ENCODE data around the gene TRAPPC13. TPM values are rescaled to one million over a fixed set of nuclear protein-coding genes. Genes with fewer than 3 reads are reported as not detected.

The TRAPPC13 gene
- total RNA-seq, 1 donor from 2014 or later: 16.3 TPM

DNA sequence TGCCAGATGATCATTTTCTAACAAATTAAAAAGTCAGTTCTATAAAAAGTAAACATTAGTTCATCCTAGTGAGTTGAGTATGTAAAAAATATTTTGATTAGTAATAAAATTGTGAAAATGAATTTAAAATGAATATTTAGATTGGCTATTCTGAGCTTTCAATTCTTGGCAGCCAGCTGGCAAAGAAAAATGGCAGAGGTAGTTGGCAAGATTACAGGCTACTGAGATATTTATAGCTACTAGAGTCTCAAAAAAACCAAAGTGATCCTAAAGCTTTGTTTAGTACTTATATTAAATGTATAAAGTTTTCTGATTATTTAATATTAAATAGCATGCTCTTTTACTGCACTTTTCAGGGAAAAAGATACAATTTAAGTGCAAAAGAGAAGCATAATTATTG lies 72.1 kb downstream of the TRAPPC13 start:
- TF ChIP-seq CTCF (IDR thresholded peaks at IDR 0.05; ENCODE audit: insufficient read depth, low read depth, low read length) (no peak), EZH2 (IDR thresholded peaks at IDR 0.05; ENCODE audit: insufficient read depth, low read length) (no peak)
- Histone ChIP-seq H3K9ac (ENCODE audit: low read length) (no peak overlapping the region), H3K9me3 (ENCODE audit: insufficient read depth, low read depth, low read length) (no peaks in the 10 kb centered on the region), H2AFZ (ENCODE audit: low read depth, low read length) (no peak overlapping the region), H3K36me3 (ENCODE audit: insufficient read depth, low read length) (peaks cover 2% of the 10 kb centered on the region), H3K27ac (ENCODE audit: low read depth, low read length) (no peak overlapping the region), H4K20me1 (ENCODE audit: insufficient read depth, low read length) (peaks cover 2% of the 10 kb centered on the region), H3K79me2 (ENCODE audit: insufficient read depth, low read length) (no peaks in the 10 kb centered on the region), H3K4me3 (ENCODE audit: insufficient read depth, low read depth, low read length) (no peak overlapping the region), H3K4me1 (ENCODE audit: insufficient read depth, low read length) (no peaks in the 10 kb centered on the region), H3K4me2 (ENCODE audit: low read length) (no peak overlapping the region), H3K27me3 (ENCODE audit: insufficient read depth, low read length) (no peaks in the 10 kb centered on the region)
- Mint-ChIP-seq H3K27ac (ENCODE audit: unreplicated experiment) (no peak overlapping the region), H3K4me3 (ENCODE audit: unreplicated experiment) (no peak overlapping the region), H3K27me3 (ENCODE audit: low read depth, unreplicated experiment) (no peaks in the 10 kb centered on the region), H3K4me1 (ENCODE audit: low read depth, unreplicated experiment) (no peaks in the 10 kb centered on the region), H3K36me3 (ENCODE audit: low read depth, unreplicated experiment) (peaks cover 6% of the 10 kb centered on the region), H3K9me3 (ENCODE audit: unreplicated experiment) (no peaks in the 10 kb centered on the region)
- FAIRE-seq: no peak
- no peak for DNase-seq (ENCODE audit: low read depth)

- Mint-ChIP-seq H3K4me1 (ENCODE audit: low read depth, unreplicated experiment) (no peaks in the 10 kb centered on the region), H3K9me3 (ENCODE audit: unreplicated experiment) (no peaks in the 10 kb centered on the region)
Observed at GRCh38 chr5:65699338-65699737, 74.5 kb downstream of the TRAPPC13 start.

More at GRCh38 chr5:65699338-65699737, 74.5 kb downstream of the TRAPPC13 start:
- Histone ChIP-seq H3K4me1 (ENCODE audit: insufficient read depth, low read length) (no peaks in the 10 kb centered on the region), H3K36me3 (ENCODE audit: insufficient read depth, low read length) (peaks cover 12% of the 10 kb centered on the region), H3K79me2 (ENCODE audit: insufficient read depth, low read length) (no peaks in the 10 kb centered on the region), H2AFZ (ENCODE audit: low read depth, low read length) (no peak overlapping the region), H3K4me3 (ENCODE audit: insufficient read depth, low read depth, low read length) (no peak overlapping the region), H4K20me1 (ENCODE audit: insufficient read depth, low read length) (peaks cover 2% of the 10 kb centered on the region), H3K27me3 (ENCODE audit: insufficient read depth, low read length) (no peaks in the 10 kb centered on the region), H3K27ac (ENCODE audit: low read depth, low read length) (no peak overlapping the region), H3K9me3 (ENCODE audit: insufficient read depth, low read depth, low read length) (no peaks in the 10 kb centered on the region), H3K9ac (ENCODE audit: low read length) (no peak overlapping the region), H3K4me2 (ENCODE audit: low read length) (no peak overlapping the region)
- Mint-ChIP-seq H3K27me3 (ENCODE audit: low read depth, unreplicated experiment) (no peaks in the 10 kb centered on the region), H3K36me3 (ENCODE audit: low read depth, unreplicated experiment) (peaks cover 6% of the 10 kb centered on the region), H3K27ac (ENCODE audit: unreplicated experiment) (no peak overlapping the region), H3K4me3 (ENCODE audit: unreplicated experiment) (no peak overlapping the region)
- FAIRE-seq (no peak), DNase-seq (ENCODE audit: low read depth) (no peak)
- no peak for TF ChIP-seq EZH2 (IDR thresholded peaks at IDR 0.05; ENCODE audit: insufficient read depth, low read length)
- no peak for TF ChIP-seq CTCF (IDR thresholded peaks at IDR 0.05; ENCODE audit: insufficient read depth, low read depth, low read length)

All from astrocyte (in vitro differentiated cells and primary cell).